ENCODE results near the gene INSYN1. TPM values are rescaled to one million over a fixed set of nuclear protein-coding genes. Genes with fewer than 3 reads are reported as not detected.
"Not testable (repeated sequence)": the region's sequence is repeated elsewhere in the genome, so short reads cannot be mapped to it uniquely, and the experiment has no call there.

The INSYN1 gene
- total RNA-seq, 4 donors from 2014 or later: 1.5 to 4.5 (median 2.3) TPM

GRCh38 chr15:73799466-73799865 is 46.3 kb upstream of the INSYN1 start:
- H3K9me3 ChIP-seq: no peaks in the 10 kb centered on the region
- H3K36me3 ChIP-seq: no peaks in the 10 kb centered on the region
- no peak for DNase-seq
- H3K27ac ChIP-seq: no peak overlapping the region
- TF ChIP-seq POLR2A (IDR thresholded peaks at IDR 0.05) (no peak), EP300 (IDR thresholded peaks at IDR 0.05; ENCODE audit: low read depth) (no peak), CTCF (IDR thresholded peaks at IDR 0.05) (no peak), POLR2AphosphoS5 (IDR thresholded peaks at IDR 0.05) (no peak)
- intact Hi-C loops (cut with DNase I; ENCODE audit: low total_unique reads) (no loop called here), in situ Hi-C loops (cut with MboI; ENCODE audit: low pct_ligation_motif_present in 1 of 4, low pct_unique_long_range_greater_than_20kb in 1 of 4, low sequenced_read_pairs in 3 of 4) (no loop called here)
- no peak overlapping the region for H3K4me3 ChIP-seq
- WGBS, 2 donors (ENCODE audit: low coverage in 1 of 2): 65 to 92% methylated on average over 2 to 4 of the region's 4 CpGs
- no peaks in the 10 kb centered on the region for H3K27me3 ChIP-seq
- H3K4me1 ChIP-seq: peaks cover 0 to 23% (median 9%) of the 10 kb centered on the region in 4 donors

GRCh38 chr15:73797366-73798158 is 44.4 kb upstream of the INSYN1 start:
- Histone ChIP-seq H3K36me3 (no peaks in the 10 kb centered on the region), H3K27me3 (no peaks in the 10 kb centered on the region), H3K4me1 (peaks cover 0 to 19% (median 9%) of the 10 kb centered on the region in 4 donors), H3K4me3 (no peak overlapping the region), H3K9me3 (no peaks in the 10 kb centered on the region), H3K27ac (no peak overlapping the region)
- intact Hi-C loops (cut with DNase I; ENCODE audit: low total_unique reads): no loop called here
- TF ChIP-seq POLR2A (IDR thresholded peaks at IDR 0.05) (no peak), EP300 (IDR thresholded peaks at IDR 0.05; ENCODE audit: low read depth) (no peak), CTCF (IDR thresholded peaks at IDR 0.05) (no peak)
- in situ Hi-C loops (cut with MboI; ENCODE audit: low pct_ligation_motif_present in 1 of 4, low pct_unique_long_range_greater_than_20kb in 1 of 4, low sequenced_read_pairs in 3 of 4): no loop called here
- WGBS, 2 donors (ENCODE audit: low coverage in 1 of 2): 82% methylated on average over 13 of the region's 14 CpGs; no CpG with 5 or more reads in 1 of the 2 donors
- DNase-seq: no peak

GRCh38 chr15:73796331-73796831 is 43.2 kb upstream of the INSYN1 start:
- TF ChIP-seq EP300 (IDR thresholded peaks at IDR 0.05; ENCODE audit: low read depth) (no peak), POLR2A (IDR thresholded peaks at IDR 0.05) (no peak), POLR2AphosphoS5 (IDR thresholded peaks at IDR 0.05) (no peak), CTCF (IDR thresholded peaks at IDR 0.05) (no peak)
- Histone ChIP-seq H3K36me3 (no peaks in the 10 kb centered on the region), H3K4me3 (no peak overlapping the region), H3K4me1 (peaks cover 0 to 13% (median 6%) of the 10 kb centered on the region in 4 donors), H3K9me3 (no peaks in the 10 kb centered on the region), H3K27ac (no peak overlapping the region), H3K27me3 (no peaks in the 10 kb centered on the region)
- intact Hi-C loops (cut with DNase I; ENCODE audit: low total_unique reads): no loop called here
- in situ Hi-C loops (cut with MboI; ENCODE audit: low pct_ligation_motif_present in 1 of 4, low pct_unique_long_range_greater_than_20kb in 1 of 4, low sequenced_read_pairs in 3 of 4): no loop called here
- DNase-seq: no peak
- 64 to 76% methylated on average over 2 to 11 of the region's 11 CpGs for WGBS, 2 donors (ENCODE audit: low coverage in 1 of 2)

- Histone ChIP-seq H3K27ac (no peak overlapping the region), H3K27me3 (no peaks in the 10 kb centered on the region), H3K36me3 (no peaks in the 10 kb centered on the region), H3K9me3 (no peaks in the 10 kb centered on the region), H3K4me3 (no peak overlapping the region), H3K4me1 (no peaks in the 10 kb centered on the region)
- in situ Hi-C loops (cut with MboI; ENCODE audit: low pct_ligation_motif_present in 1 of 4, low pct_unique_long_range_greater_than_20kb in 1 of 4, low sequenced_read_pairs in 3 of 4) (no loop called here), intact Hi-C loops (cut with DNase I; ENCODE audit: low total_unique reads) (no loop called here)
- WGBS, 2 donors (ENCODE audit: low coverage in 1 of 2): 69 to 77% methylated on average over 3 to 6 of the region's 6 CpGs
- DNase-seq: no peak
- TF ChIP-seq POLR2AphosphoS5 (IDR thresholded peaks at IDR 0.05): no peak
- TF ChIP-seq EP300 (IDR thresholded peaks at IDR 0.05; ENCODE audit: low read depth): no peak
- no peak for TF ChIP-seq POLR2A (IDR thresholded peaks at IDR 0.05)
- TF ChIP-seq CTCF (IDR thresholded peaks at IDR 0.05): no peak
Observed at GRCh38 chr15:73794443-73795133, 41.4 kb upstream of the INSYN1 start.

- H3K27ac ChIP-seq; H3K9me3 ChIP-seq; H3K4me3 ChIP-seq; DNase-seq; in situ Hi-C loops (cut with MboI; ENCODE audit: low pct_ligation_motif_present in 1 of 4, low pct_unique_long_range_greater_than_20kb in 1 of 4, low sequenced_read_pairs in 3 of 4); H3K4me1 ChIP-seq; H3K36me3 ChIP-seq; intact Hi-C loops (cut with DNase I; ENCODE audit: low total_unique reads); H3K27me3 ChIP-seq: not testable (repeated sequence)
- WGBS, 2 donors (ENCODE audit: low coverage in 1 of 2): 86 to 94% methylated on average over 4 to 8 of the region's 8 CpGs
Observed at GRCh38 chr15:73792899-73793541, 39.9 kb upstream of the INSYN1 start.
